Hindlimb muscle (tissue), 1 donor: Measurements from ENCODE around the gene AGRN. TPM values are rescaled to one million over a fixed set of nuclear protein-coding genes. Genes with fewer than 3 reads are reported as not detected.
A peak's percentile ranks its signal among the peaks of the same experiment; 100 is the strongest.
"Not testable (repeated sequence)": the region's sequence is repeated elsewhere in the genome, so short reads cannot be mapped to it uniquely, and the experiment has no call there.

Source experiments
- DNase-seq: peaks from one replicate; pipeline ENCODE4 v3.0.0-alpha.2; 2013
- polyA plus RNA-seq: library from polyadenylated mRNA; unstranded; fragments of 120-200 nt; gene quantifications from one replicate; pipeline ENCODE4 v1.2.1, GENCODE V29; 2013; ENCODE audit not compliant: insufficient read length

Gene AGRN
- polyA plus RNA-seq, 1 donor, result 51.3 TPM

GRCh38 chr1:1001057-1001783 lies 18.7 kb upstream of the AGRN start:
- no peak for DNase-seq

GRCh38 chr1:1003618-1004419 lies 16.1 kb upstream of the AGRN start:
- no peak for DNase-seq

- no peak for DNase-seq
Measured at GRCh38 chr1:1004420-1004779, 15.5 kb upstream of the AGRN start.

GRCh38 chr1:1004780-1005697 lies 14.9 kb upstream of the AGRN start:
- no peak for DNase-seq

- DNase-seq, result no peak
Measured at GRCh38 chr1:1005774-1006304, 14.1 kb upstream of the AGRN start.

- no peak for DNase-seq
Measured at GRCh38 chr1:1006305-1007159, 13.4 kb upstream of the AGRN start.

GRCh38 chr1:1010131-1010530 lies 9.8 kb upstream of the AGRN start:
- not testable (repeated sequence) for DNase-seq

GRCh38 chr1:1011396-1011949 lies 8.4 kb upstream of the AGRN start:
- DNase-seq, result no peak

- DNase-seq, result not testable (repeated sequence)
Measured at GRCh38 chr1:1012736-1013104, 7.2 kb upstream of the AGRN start.

GRCh38 chr1:1013105-1013921 lies 6.6 kb upstream of the AGRN start, which contains the start of gene ISG15:
ISG15 (plus strand) TSS chr1:1013497; CDS start chr1:1013574, 77 bp downstream.
- peak; percentile 89 for DNase-seq

GRCh38 chr1:1013922-1014648 lies 5.8 kb upstream of the AGRN start:
- no peak for DNase-seq

GRCh38 chr1:1014799-1015681 lies 4.9 kb upstream of the AGRN start:
- no peak for DNase-seq

- not testable (repeated sequence) for DNase-seq
Measured at GRCh38 chr1:1017397-1018320, 2.3 kb upstream of the AGRN start.

- DNase-seq, result not testable (repeated sequence)
Measured at GRCh38 chr1:1018321-1018685, 1.6 kb upstream of the AGRN start.

GRCh38 chr1:1019122-1019999 lies 559 bp upstream of the AGRN start:
- DNase-seq, result peak; percentile 86

- no peak for DNase-seq
Measured at GRCh38 chr1:1020415-1021009, 592 bp downstream of the AGRN start.
